MCF 10A (cell line): ENCODE measurements around the gene FBXW4. TPM values are rescaled to one million over a fixed set of nuclear protein-coding genes. Genes with fewer than 3 reads are reported as not detected.

Experiments
- BruUV-seq: library from RNA; stranded (reverse); fragments of 400-500 nt; replicated peaks from 2 replicates; lab custom pipeline; 2021; lab: Mats Ljungman, UMichigan
- CTCF ChIA-PET: fragments of 300-600 bp; sonication (Branson Sonifier 250); formaldehyde crosslinking; extraction: SDS; loops from one replicate; lab custom pipeline; 2021; ENCODE audit warnings: antibody characterized with exemption, inconsistent platforms; lab: Yijun Ruan, JAX
- POLR2A ChIA-PET: fragments of 300-600, 350-650 bp; sonication (Branson Sonifier 250); formaldehyde crosslinking; extraction: SDS; loops from one replicate; lab custom pipeline; 2020; ENCODE audit warnings: antibody characterized with exemption, inconsistent platforms; lab: Yijun Ruan, JAX
- DNase-seq: peaks from one replicate; pipeline ENCODE4 v3.0.0-alpha.2; 2018; ENCODE audit not compliant: unreplicated experiment
- H3K27ac Mint-ChIP-seq: one replicate; pipeline ENCODE4 v1.8.0; 2022; ENCODE audit warnings: mild to moderate bottlenecking, low read depth, mixed read lengths; ENCODE audit not compliant: unreplicated experiment
- H3K27me3 Mint-ChIP-seq: one replicate; pipeline ENCODE4 v1.8.0; 2022; ENCODE audit warnings: mixed read lengths; ENCODE audit not compliant: insufficient read depth, unreplicated experiment
- H3K36me3 Mint-ChIP-seq: one replicate; pipeline ENCODE4 v1.8.0; 2022; ENCODE audit warnings: mild to moderate bottlenecking, moderate library complexity, mixed read lengths; ENCODE audit not compliant: insufficient read depth, unreplicated experiment
- H3K4me1 Mint-ChIP-seq: one replicate; pipeline ENCODE4 v1.8.0; 2022; ENCODE audit warnings: mixed read lengths; ENCODE audit not compliant: insufficient read depth, unreplicated experiment
- H3K4me3 Mint-ChIP-seq: one replicate; pipeline ENCODE4 v1.8.0; 2022; ENCODE audit warnings: mild to moderate bottlenecking, moderate library complexity, mixed read lengths; ENCODE audit not compliant: unreplicated experiment
- H3K9me3 Mint-ChIP-seq: one replicate; pipeline ENCODE4 v1.8.0; 2022; ENCODE audit warnings: mixed read lengths; ENCODE audit not compliant: unreplicated experiment
- intact Hi-C: fragments of 100-400 bp; cut with micrococcal nuclease; formaldehyde crosslinking; loops from 2 replicates; pipeline ENCODE4 v1.14.1; 2022
- total RNA-seq: library from RNA; stranded (reverse); gene quantifications from 2 replicates; pipeline ENCODE4 v1.2.3, GENCODE V29; 2022
- TF ChIP-seq, protein P1 (sequence below): fragments of 200-600 bp; IDR thresholded peaks from one replicate; pipeline ENCODE4 v1.8.0; 2022; ENCODE audit warnings: antibody characterized with exemption, mild to moderate bottlenecking; ENCODE audit not compliant: unreplicated experiment

Gene FBXW4
- total RNA-seq, 1 experiment from 2014 or later, result 52.1 TPM

DNA sequence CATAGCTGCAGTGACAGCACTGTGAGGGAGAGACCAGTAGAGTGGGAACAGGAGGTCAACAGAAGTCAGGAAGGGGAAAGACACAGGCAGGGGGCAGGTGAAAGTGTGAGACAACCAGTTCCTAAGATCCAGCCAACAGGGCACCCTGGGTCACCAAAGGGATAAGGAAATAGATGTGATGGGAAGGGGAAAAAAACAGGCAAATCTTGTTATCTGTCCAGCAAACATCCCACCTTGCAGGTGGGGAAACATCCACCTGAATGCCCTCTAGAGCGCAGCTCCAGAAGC, 64.4 kb downstream of the FBXW4 start:
- Mint-ChIP-seq H3K36me3 (peaks cover 32% of the 10 kb centered on the region), H3K27me3 (no peaks in the 10 kb centered on the region), H3K9me3 (no peaks in the 10 kb centered on the region), H3K27ac (no peak overlapping the region), H3K4me1 (no peaks in the 10 kb centered on the region), H3K4me3 (no peak overlapping the region)
- intact Hi-C loops, result no loop called here
- CTCF ChIA-PET, result interaction anchor here (0.7 kb wide), 1 partner anchor 745 kb away, joined by 3 read pairs; no protein-coding TSS in a partner anchor
- no TSS peak for BruUV-seq
- TF ChIP-seq, protein P1, sequence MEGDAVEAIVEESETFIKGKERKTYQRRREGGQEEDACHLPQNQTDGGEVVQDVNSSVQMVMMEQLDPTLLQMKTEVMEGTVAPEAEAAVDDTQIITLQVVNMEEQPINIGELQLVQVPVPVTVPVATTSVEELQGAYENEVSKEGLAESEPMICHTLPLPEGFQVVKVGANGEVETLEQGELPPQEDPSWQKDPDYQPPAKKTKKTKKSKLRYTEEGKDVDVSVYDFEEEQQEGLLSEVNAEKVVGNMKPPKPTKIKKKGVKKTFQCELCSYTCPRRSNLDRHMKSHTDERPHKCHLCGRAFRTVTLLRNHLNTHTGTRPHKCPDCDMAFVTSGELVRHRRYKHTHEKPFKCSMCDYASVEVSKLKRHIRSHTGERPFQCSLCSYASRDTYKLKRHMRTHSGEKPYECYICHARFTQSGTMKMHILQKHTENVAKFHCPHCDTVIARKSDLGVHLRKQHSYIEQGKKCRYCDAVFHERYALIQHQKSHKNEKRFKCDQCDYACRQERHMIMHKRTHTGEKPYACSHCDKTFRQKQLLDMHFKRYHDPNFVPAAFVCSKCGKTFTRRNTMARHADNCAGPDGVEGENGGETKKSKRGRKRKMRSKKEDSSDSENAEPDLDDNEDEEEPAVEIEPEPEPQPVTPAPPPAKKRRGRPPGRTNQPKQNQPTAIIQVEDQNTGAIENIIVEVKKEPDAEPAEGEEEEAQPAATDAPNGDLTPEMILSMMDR, result no peak
- POLR2A ChIA-PET, result no interaction called here
- DNase-seq, result no peak

DNA sequence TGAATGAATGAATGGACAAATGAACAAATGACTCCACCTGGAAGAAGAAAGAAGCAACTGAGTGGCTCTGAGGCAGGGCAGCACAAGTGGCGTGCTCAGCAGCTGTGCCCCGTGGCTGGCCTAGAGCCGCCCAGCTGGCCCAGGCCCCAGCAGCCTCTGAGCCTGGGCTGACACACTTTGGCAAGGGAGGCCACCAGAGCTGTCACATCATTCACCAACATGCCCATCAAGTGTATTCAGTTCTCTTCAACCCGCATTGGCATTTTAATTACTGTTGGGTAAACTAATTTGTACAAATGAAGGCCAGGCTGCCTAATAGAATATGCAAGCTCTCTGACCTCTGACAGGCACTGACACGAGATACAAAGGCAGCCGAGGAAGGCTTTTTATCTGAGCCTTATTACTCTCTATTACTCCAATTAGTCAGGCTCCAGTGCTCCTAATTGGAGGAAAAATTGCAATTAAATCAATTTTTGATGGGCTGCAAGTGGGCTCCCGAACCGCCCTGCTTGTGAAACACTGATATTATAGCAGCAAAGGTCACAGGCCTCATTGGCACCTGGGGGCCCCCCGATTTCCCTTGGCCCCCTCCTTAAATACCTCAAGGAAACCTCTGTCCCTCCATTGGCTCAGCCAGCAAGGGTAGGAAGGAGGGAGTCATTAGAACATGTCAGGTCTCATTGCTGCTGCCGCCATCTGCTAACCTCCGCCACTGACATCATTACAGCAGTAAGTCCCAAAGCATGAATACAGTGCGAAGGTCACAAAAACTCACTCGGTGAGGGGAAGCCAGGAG, 64.9 kb downstream of the FBXW4 start:
- H3K9me3 Mint-ChIP-seq, result no peaks in the 10 kb centered on the region
- H3K4me3 Mint-ChIP-seq, result no peak overlapping the region
- H3K36me3 Mint-ChIP-seq, result peaks cover 35% of the 10 kb centered on the region
- TF ChIP-seq, protein P1, result no peak
- CTCF ChIA-PET, result no interaction called here
- H3K27ac Mint-ChIP-seq, result no peak overlapping the region
- intact Hi-C loops, result no loop called here
- H3K27me3 Mint-ChIP-seq, result no peaks in the 10 kb centered on the region
- H3K4me1 Mint-ChIP-seq, result no peaks in the 10 kb centered on the region
- no TSS peak for BruUV-seq
- DNase-seq, result no peak
- POLR2A ChIA-PET, result no interaction called here

DNA sequence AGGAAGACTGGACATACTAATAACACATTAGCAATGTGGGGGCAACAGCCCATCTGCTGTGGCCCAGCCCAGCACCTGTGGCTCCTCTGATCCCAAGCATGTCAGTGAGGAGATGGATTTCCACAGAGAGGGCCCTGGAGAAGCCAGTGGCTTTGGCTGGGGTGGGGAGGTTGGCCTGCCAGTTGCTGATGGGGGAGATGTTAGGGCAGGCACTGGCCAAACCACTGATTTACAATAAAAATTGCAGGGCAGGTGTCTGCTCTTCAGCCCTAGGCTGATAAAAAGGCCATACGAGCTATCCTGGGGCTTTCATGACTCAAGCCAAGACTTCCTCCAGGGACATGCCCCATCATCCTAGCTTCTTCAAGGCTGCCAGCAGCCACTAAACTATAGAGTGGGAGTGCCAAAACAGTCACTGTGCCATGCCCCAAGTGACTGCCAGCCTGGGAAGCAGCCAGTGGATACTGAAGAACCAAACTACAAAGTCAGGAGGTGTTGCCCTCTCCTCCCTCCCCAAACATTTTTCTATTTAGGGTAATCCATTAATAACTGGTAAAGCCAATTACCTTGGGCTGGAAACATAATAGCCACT, 69.1 kb downstream of the FBXW4 start:
- H3K36me3 Mint-ChIP-seq, result peaks cover 70% of the 10 kb centered on the region
- DNase-seq, result no peak
- intact Hi-C loops, result no loop called here
- no peaks in the 10 kb centered on the region for H3K27me3 Mint-ChIP-seq
- ChIA-PET POLR2A (no interaction called here), CTCF (interaction anchor here (0.8 to 1.2 kb wide), 3 partner anchors 22 to 1130 kb away, joined by 3 to 4 read pairs (median 3); no protein-coding TSS in a partner anchor)
- no peak overlapping the region for H3K4me3 Mint-ChIP-seq
- TF ChIP-seq, protein P1, result no peak
- H3K27ac Mint-ChIP-seq, result peak overlapping the region; percentile 79
- H3K9me3 Mint-ChIP-seq, result no peaks in the 10 kb centered on the region
- BruUV-seq, result no TSS peak
- no peaks in the 10 kb centered on the region for H3K4me1 Mint-ChIP-seq

DNA sequence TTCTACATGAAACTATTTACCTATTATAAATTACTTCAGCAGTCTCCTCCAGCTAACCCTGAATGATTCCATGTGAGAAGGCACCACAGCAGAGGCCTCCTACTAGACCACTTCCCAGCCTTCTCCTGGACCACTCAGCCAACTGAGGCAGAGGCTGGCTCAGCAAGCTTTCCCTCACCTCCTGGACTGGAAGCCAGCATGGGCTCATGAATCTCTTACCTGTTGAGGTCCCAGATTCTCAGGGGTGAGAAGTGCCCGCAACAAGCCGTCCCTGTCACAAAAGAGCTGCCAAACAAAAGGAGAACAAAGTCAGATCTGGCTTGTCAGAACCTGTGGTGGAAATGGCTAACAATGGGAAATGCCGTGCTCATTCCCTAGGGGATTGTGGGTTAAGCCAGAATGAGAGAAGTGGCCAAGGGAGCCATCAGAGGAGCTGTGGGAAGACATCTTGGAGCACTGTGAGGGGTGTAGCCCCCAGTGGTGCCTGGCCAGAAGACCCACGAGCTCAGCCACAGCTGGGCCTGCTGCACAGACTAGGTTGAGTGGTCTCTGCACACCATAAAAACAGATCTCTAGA, 70.4 kb downstream of the FBXW4 start:
- no peaks in the 10 kb centered on the region for H3K27me3 Mint-ChIP-seq
- ChIA-PET POLR2A (no interaction called here), CTCF (interaction anchor here (0.6 kb wide), 1 partner anchor 80 kb away, joined by 3 read pairs; no protein-coding TSS in a partner anchor)
- no peak for DNase-seq
- TF ChIP-seq, protein P1, result no peak
- H3K4me1 Mint-ChIP-seq, result no peaks in the 10 kb centered on the region
- no peak overlapping the region for H3K4me3 Mint-ChIP-seq
- no peaks in the 10 kb centered on the region for H3K9me3 Mint-ChIP-seq
- peaks cover 69% of the 10 kb centered on the region for H3K36me3 Mint-ChIP-seq
- H3K27ac Mint-ChIP-seq, result peak overlapping the region; percentile 79
- intact Hi-C loops, result no loop called here
- no TSS peak for BruUV-seq
